AG04449 (cell line): Measurements from ENCODE around the gene ORM1.

Source experiments
- CTCF ChIA-PET: fragments of 350-600 bp; formaldehyde crosslinking; extraction: SDS; loops from one replicate; lab custom pipeline; 2021; ENCODE audit warnings: antibody characterized with exemption; lab: Yijun Ruan, JAX
- POLR2A ChIA-PET: fragments of 400-600, 350-600 bp; formaldehyde crosslinking; extraction: SDS; loops from one replicate; lab custom pipeline; 2020; ENCODE audit warnings: antibody characterized with exemption, inconsistent platforms; lab: Yijun Ruan, JAX
- DNase-seq: peaks from one replicate; pipeline ENCODE4 v3.0.0-alpha.2; 2010; ENCODE audit warnings: low read depth, low spot score
- H3K4me3 ChIP-seq: 2 replicates; pipeline ENCODE4 v1.5.1; 2011; ENCODE audit warnings: low read depth, mild to moderate bottlenecking, control low read depth, low read length
- TF ChIP-seq, protein P1 (sequence below): IDR thresholded peaks from one replicate; pipeline ENCODE4 v1.5.1; 2011; ENCODE audit warnings: mild to moderate bottlenecking, moderate library complexity, low read length, control low read depth, inconsistent platforms; ENCODE audit not compliant: insufficient read depth; ENCODE audit errors: missing control alignments

Gene ORM1

DNA sequence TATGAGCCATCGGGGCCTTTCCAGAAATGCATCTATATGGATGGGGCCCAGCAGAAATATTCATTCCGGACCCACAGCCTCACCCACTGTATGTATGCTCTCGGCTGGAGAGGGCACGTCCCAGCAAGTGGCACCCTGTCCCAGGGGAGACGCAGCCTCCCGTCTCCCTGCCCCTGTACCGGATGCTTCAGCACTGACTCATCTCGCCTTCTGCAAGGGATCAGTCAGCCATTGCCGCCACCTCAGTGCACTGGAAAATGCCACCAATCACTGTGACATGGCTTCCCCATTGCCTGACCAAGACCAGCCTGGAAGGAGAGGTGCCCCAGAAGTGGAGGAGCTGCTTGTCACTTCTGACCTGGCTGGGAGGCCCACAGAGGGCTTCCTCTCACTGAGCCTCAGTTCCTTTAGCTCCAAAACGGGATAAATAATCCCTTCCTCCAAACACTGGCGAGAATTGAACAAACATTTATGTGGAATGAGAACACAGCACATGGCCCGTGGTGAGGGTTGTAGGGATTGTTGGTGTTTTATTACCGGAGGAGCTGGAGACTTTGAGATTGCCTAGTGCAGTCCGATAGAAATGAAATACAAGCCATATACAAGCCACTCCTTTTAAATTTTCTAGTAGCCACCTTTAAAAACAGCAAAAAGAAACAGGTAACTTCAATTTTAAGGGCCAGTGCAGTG, 43.9 kb upstream of the ORM1 start:
- peak; percentile 64 for DNase-seq
- H3K4me3 ChIP-seq = no peak overlapping the region
- ChIA-PET POLR2A (no interaction called here), CTCF (interaction anchor here (1.1 to 5.0 kb wide), 6 partner anchors 9 to 171 kb away, joined by 3 to 50 read pairs (median 14); partner anchors contain the start of gene COL27A1)
- TF ChIP-seq, protein P1, sequence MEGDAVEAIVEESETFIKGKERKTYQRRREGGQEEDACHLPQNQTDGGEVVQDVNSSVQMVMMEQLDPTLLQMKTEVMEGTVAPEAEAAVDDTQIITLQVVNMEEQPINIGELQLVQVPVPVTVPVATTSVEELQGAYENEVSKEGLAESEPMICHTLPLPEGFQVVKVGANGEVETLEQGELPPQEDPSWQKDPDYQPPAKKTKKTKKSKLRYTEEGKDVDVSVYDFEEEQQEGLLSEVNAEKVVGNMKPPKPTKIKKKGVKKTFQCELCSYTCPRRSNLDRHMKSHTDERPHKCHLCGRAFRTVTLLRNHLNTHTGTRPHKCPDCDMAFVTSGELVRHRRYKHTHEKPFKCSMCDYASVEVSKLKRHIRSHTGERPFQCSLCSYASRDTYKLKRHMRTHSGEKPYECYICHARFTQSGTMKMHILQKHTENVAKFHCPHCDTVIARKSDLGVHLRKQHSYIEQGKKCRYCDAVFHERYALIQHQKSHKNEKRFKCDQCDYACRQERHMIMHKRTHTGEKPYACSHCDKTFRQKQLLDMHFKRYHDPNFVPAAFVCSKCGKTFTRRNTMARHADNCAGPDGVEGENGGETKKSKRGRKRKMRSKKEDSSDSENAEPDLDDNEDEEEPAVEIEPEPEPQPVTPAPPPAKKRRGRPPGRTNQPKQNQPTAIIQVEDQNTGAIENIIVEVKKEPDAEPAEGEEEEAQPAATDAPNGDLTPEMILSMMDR = no peak

DNA sequence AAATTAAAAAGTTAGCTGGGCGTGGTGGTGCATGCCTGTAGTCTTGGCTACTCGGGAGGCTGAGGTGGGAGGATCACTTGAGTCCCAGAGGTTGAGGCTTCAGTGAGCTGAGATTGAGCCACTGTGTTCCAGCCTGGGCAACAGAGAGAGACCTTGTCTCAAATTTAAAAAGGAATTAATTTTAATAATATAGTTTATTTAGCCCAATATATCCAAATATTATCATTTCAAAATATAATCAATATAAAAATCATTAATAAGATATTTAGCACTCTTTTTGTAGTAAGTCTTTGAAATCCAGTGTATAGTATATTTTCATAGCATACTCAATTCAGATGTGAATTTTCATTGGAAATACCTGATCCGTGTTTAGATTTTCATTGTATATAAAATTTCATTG, 43.2 kb upstream of the ORM1 start:
- ChIA-PET POLR2A (no interaction called here), CTCF (interaction anchor here (1.1 to 5.0 kb wide), 6 partner anchors 8 to 172 kb away, joined by 3 to 50 read pairs (median 13); partner anchors contain the start of gene COL27A1)
- TF ChIP-seq, protein P1 = no peak
- H3K4me3 ChIP-seq = no peak overlapping the region
- no peak for DNase-seq

DNA sequence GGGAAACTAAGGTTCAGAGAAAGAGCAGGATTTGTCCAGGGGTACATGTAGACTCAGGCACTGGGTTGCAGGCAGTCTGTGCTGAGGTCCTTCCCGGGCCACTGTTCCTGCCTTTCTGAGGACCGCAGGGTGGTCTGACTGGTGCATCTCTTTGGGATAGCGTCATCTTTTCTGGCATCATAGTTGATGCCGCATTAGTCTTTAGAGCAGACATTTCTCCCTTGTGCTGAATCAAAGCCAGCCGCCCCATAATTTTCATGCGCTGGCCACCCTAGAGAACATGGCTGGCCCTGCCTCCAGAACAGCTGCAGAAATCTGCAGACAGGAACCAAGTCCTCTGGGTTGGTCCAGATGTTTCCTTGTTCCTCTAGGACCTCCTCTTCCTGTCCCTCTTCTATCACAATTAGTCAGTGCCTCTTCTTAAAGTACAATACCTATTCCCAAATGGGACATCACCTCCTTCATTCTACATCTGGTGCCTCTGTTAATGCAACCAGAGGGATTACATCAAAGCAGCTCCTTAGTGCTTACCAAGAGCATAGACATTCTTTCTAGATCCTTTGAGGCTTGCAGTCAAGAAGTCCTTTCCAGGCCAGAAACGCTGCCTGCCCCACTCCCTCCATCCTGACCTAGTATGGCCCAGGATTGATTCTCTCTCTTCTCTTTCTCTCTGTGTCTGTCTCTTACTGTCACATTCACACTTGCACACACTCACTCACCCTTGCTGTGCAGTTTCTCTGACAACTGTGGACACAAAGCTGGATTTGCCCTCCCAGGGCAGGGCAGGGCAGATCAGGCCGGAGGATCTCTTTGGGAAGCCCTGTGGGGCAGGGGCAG, 42.0 kb upstream of the ORM1 start:
- no peak overlapping the region for H3K4me3 ChIP-seq
- TF ChIP-seq, protein P1 = no peak
- ChIA-PET POLR2A (no interaction called here), CTCF (interaction anchor here (1.4 to 5.0 kb wide), 7 partner anchors 10 to 198 kb away, joined by 3 to 50 read pairs (median 9); partner anchors contain the start of gene COL27A1)
- DNase-seq = peak; percentile 61

DNA sequence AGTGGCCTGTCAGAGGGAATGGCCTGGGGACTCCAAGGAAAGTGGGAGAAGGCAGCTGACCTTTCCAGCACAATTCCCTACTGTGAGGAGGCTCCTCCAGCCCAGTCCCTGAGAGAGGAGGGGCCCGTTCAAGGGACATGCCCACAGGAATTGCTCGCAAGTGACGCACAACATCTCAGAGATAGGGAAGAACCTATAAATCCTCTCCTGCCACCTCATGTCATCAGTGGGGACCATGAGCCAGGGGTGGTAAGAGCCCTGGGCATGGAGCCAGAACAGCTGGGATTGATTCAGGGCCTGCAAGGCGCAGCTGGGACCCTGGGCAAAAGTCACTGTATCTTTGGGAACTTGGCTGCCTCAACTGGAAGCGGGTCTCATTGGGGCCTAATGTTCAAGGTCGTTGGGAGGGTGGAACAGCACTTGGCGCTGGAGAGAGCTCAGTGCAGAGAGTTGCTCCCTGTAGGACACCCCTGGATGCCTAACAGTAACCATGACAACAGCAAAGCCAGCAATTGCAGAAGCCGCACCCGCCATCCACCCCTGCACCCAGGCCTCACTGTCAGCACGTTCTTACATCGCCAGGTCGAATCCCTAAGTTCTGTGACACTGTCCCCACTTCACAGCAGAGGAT, 41.3 kb upstream of the ORM1 start:
- TF ChIP-seq, protein P1 = no peak
- ChIA-PET CTCF (interaction anchor here (1.1 to 5.0 kb wide), 7 partner anchors 10 to 199 kb away, joined by 3 to 50 read pairs (median 9); partner anchors contain the start of gene COL27A1), POLR2A (no interaction called here)
- no peak overlapping the region for H3K4me3 ChIP-seq
- DNase-seq = peak; percentile 44

DNA sequence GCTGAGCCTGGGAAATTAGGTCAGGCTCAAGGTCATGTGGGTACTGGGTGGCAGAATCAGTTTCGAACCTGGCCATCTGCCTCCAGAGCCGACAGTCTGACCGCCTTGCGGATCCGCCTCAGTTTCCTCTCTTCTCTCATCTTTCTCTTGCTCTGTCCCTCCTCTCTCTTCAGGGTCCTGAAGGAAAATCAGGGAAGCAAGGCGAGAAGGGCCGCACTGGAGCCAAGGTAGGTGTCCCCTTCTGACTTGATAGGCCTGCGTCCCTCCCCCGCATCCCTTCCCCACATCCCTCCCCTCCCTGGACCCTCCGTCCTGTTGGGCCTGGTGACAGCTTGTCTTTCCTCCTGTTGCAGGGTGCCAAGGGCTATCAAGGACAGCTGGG, 40.8 kb upstream of the ORM1 start:
- CTCF ChIA-PET = interaction anchor here (1.1 to 5.0 kb wide), 6 partner anchors 9 to 200 kb away, joined by 3 to 50 read pairs (median 15); partner anchors contain the start of gene COL27A1
- POLR2A ChIA-PET = no interaction called here
- no peak overlapping the region for H3K4me3 ChIP-seq
- no peak for DNase-seq
- TF ChIP-seq, protein P1 = no peak
